ENCODE results near the gene MT1X.
"Not testable (repeated sequence)": the region's sequence is repeated elsewhere in the genome, so short reads cannot be mapped to it uniquely, and the experiment has no call there.

Gene MT1X

GRCh38 chr16:56710181-56710737 lies 28.0 kb downstream of the MT1X start:
- no peak for DNase-seq (ENCODE audit: low spot score)

- DNase-seq (ENCODE audit: low spot score) = no peak
These were observed 29.6 kb downstream of the MT1X start for GRCh38 chr16:56711862-56712261.

- no peak for DNase-seq (ENCODE audit: low spot score)
These were observed 31.5 kb downstream of the MT1X start for GRCh38 chr16:56713794-56714193.

GRCh38 chr16:56715126-56715525 lies 32.9 kb downstream of the MT1X start:
- DNase-seq (ENCODE audit: low spot score) = no peak

GRCh38 chr16:56716761-56717160 lies 34.5 kb downstream of the MT1X start:
- no peak for DNase-seq (ENCODE audit: low spot score)

GRCh38 chr16:56717532-56717931 lies 35.3 kb downstream of the MT1X start:
- DNase-seq (ENCODE audit: low spot score) = not testable (repeated sequence)

- no peak for DNase-seq (ENCODE audit: low spot score)
These were observed 40.1 kb downstream of the MT1X start for GRCh38 chr16:56722200-56722842.

- DNase-seq (ENCODE audit: low spot score) = no peak
These were observed 41.9 kb downstream of the MT1X start for GRCh38 chr16:56724191-56724590.

- DNase-seq (ENCODE audit: low spot score) = no peak
These were observed 44.0 kb downstream of the MT1X start for GRCh38 chr16:56726283-56726682.

GRCh38 chr16:56726926-56727325 lies 44.7 kb downstream of the MT1X start:
- no peak for DNase-seq (ENCODE audit: low spot score)

- no peak for DNase-seq (ENCODE audit: low spot score)
These were observed 45.8 kb downstream of the MT1X start for GRCh38 chr16:56728027-56728426.

GRCh38 chr16:56728980-56729734 lies 46.9 kb downstream of the MT1X start:
- DNase-seq (ENCODE audit: low spot score) = peak; percentile 5

- DNase-seq (ENCODE audit: low spot score) = peak; percentile 84
These were observed 47.7 kb downstream of the MT1X start, which contains the start of gene NUP93 for GRCh38 chr16:56729735-56730662. TSS of gene NUP93 (plus strand) at chr16:56730129. CDS start at chr16:56748248, 18,119 bp downstream.

GRCh38 chr16:56732366-56732765 lies 50.1 kb downstream of the MT1X start:
- no peak for DNase-seq (ENCODE audit: low spot score)

- no peak for DNase-seq (ENCODE audit: low spot score)
These were observed 50.6 kb downstream of the MT1X start for GRCh38 chr16:56732832-56733231.

Data from kidney capillary endothelial cell (primary cell).